NCI-H2227 treated with DMSO at 0.1 percent for 48 hours (cell line): Measurements from ENCODE around the gene ENAH.

Experiments
- DNase-seq: peaks from one replicate; lab custom pipeline; 2025; lab: John Stamatoyannopoulos, UW

ENAH gene

DNA sequence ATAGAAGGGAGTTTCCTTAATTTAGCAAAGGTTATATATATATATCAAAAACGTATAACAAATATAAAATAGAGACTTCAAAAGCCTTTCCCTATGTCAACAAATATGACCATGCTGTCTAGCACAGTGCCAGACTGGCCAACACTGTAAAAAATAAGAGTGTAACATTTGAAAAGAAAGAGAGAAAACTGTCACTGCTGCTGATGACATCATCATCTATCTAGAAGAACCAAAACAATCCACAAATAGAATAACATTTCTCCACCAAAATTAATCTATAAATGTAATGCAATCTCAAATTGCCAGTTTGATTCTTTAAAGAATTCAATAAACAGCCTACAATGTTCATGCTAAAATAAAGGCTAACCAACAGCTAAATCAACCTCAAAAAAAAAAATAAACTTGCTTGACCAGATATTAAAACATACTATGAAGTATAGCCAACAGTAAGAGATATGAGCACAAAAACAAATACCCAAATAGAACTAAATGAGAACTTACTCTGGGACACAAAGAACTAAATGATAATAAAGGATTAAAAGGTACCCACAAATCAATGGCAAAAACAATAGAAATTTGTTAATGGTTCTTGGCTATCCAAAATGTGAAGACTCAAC is 50.2 kb downstream of the ENAH start:
- no peak for DNase-seq

DNA sequence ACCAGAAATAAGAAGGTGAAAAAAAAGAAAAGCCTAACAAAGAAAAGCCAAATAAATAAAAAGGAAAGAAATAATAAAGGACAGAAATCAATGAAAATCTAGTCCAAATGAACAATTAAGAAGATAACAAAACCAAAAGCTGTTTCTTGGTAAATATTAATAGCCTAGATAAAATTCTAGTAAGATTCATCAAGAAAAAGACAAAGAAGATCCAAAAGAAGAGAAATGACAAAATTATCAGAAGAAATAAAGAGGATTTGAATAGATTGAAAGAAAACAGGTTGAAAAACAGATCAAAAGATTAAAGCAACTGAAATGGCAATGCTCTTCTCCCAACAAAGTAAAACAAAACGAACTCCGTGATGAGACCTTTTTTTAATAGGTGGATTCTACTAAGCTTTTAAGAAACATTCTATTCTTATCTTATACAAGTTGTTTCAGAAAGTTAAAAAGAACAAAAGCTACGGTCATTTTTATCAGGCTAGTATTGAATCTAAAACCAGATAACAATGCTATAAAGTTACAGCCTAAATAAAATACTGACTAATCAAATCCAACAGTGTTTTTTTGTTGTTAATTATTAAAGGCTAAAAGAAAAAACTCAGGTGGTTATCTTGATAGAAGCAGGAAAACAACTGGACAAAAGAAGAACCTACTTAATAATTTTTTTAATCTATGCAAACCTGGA is 50.9 kb downstream of the ENAH start:
- DNase-seq: no peak

DNA sequence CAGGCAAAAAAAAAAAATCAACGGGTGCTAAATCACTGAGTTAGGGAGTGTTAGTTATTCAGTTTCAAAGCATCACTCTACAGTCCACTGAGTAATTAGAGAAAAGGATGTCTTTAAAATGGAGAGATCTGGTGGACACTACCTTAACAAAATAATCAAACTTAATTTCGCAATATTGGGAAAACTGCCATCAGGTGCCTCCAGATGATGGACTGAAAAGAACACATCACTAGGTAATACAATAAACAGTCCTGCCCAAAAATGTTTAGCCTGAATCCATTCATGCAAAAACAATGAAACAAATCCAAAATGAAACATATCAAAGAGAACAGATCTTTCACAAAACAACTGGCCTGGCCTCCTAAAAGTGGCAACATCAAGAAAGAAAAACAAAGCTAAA is 54.1 kb downstream of the ENAH start:
- no peak for DNase-seq

DNA sequence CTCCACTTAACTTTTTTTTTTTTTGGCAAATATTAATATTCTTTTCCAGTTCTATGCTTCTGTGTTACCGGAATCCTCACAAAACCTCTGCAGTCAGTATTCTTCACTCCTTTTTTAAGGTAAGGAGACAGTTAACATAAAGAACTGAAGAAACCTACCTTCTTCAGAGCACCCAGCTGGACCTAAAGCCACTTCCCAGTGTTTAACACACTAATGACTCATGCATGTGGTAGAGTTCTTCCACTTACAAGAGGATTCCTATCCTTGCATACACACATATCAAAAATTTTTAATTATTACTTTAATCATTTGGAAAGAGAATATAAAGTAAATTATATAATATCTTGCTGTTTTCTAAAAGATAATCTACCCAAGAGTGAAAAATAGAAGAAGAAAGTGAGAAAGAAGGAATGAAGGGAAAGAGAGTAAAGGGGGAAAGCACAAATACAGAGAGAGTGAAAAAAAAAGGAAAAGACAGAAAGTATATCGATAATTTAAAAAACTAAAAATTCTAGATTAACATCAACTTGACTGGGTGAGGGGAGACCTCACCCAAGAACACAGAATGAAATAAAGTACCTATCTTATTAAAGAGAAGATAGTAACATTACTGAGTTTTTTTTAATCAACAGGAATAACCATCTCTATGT is 54.9 kb downstream of the ENAH start:
- no peak for DNase-seq

DNA sequence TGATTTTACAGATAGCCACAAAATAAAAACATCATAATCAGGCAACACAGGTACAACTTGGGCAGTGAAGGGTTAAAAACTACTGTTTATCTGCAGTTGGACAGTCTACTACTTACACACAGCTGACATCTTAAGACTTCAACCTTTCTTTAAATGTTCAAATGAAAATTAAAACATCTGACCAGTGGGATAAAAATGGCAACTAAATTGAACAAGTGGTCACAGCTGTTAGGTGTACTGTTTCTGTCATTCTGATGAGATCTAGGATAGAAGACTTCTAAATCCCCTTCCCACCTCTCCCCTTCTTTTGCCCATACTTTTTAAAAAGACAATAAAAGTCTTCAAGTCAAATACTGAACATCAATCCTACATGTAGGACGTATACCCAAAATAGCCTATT is 56.2 kb downstream of the ENAH start:
- no peak for DNase-seq

DNA sequence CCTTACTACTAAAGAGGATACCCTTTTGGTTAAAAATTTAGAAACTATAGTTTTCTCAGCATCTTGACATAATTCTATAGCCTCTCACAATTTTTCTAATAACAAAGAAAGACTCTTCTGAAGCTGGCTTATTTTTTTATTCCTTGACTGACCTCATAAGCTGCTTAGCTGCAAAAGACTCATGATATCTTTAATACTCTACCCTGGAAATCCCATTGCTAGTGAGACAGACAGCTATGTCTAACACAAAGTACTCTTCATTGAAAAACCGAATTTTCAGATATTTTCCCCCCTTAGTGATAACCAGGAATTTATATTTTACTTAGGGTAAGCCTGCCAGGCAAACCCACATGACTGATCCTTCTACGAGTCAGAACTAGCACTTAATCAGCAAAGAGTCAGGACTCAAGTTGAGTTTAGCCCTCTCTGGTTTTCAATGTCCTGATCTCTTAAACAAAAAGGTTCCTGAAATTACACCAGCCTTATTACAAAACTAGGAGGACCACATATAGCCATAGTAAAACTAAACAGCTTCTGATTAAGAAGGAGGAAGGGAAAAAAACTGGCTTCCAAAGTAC is 56.9 kb downstream of the ENAH start:
- DNase-seq: no peak

DNA sequence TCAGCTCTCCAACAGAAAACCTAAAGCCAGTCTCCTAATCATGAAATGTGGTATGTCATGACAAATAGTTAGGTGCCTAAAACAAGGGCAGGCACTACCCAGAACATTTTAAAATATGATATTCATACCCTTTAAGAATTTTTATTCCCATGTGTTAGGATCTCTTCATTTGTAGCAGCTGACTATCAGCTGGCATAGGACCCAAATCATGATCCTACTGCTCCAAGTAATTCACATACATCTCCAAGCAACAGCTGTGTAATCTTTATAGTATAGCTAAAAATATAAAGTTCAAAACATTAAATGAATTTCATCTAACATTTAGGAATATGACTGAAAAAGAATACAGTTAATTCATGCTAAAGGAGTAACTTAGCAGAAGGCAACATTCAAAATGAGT is 57.5 kb downstream of the ENAH start:
- no peak for DNase-seq

DNA sequence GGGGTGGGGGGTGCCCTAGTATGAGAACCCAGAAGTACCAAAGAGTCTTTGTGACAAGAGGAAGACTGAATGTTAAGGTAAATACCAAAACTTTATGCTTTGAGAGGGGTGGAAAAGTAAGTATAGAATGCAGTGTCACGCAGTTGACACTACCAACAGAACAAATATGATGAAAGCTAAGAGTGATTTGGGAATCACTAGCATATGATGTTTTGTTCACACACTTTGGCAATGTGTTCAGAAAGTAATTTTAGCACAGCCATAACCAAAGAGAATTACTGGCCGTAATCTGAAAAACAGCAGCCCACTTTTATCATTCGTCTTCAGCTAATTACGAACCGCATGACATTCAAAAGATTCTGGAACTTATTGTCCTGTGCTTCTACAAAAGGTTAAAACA is 59.5 kb downstream of the ENAH start:
- no peak for DNase-seq

DNA sequence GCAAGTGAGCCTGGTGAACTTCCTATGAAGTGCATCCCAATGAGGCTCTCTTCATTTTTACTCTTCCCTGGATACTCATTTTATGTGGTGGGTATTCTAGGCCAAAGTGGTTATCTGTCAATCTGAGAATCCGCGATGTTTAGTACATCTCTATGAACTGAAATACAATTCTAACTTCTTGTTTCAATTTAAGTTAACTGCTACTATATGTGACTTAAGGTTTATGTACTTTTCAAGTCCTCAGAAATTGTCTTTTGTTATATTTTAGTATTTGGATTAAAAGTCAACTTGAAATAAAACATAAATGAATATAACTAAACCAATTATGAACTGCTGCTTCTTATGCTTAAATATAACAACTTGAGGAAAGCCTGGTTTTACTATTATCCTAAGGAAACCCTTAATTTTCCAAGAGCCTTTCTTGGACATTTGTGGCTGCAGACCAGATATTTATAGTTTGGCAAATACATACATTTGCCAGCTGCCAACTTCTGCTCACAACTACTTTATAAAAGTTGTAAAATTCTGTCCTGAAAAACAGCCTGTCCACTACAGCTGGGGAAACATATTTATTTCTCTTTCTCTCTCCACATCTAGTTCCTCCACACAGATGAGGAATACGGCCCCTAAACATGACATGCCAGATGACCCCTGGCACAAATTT is 60.4 kb downstream of the ENAH start:
- DNase-seq: no peak

DNA sequence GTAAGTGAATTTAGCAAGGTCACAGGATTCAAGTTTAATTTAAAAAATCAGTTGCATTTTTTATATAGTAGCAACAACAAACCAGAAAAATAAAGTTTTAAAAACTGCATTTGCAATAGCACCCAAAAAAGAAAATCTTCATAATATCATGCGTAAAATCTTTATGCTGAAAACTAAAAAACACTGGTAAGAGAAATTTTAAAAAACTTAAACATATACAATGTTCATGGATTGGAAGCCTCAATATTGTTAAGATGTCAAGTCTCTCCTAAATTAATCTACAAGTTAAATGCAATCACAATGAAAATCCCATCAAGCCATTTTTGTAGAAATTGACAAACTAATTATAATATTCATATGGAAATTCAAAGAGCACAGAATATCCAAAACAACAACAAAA is 65.6 kb downstream of the ENAH start:
- DNase-seq: no peak

DNA sequence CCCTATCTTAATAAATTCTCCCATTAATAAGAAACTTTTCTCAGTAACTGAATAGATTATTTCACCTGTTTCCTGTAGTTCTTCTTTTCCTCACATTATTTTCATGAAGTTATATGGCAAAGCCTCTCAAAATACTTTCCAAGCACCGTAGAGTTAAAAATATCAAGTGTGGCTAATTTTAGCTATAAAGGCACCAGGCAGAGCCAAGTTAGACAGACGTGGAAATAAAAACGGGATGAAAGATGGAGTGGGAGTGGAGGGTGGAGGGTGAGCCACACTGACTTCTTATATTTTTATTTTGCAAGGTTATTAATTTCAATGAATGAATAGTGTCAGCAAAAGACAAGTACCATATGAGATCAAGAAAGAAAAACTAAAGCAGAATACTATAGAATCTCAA is 71.7 kb downstream of the ENAH start:
- no peak for DNase-seq

DNA sequence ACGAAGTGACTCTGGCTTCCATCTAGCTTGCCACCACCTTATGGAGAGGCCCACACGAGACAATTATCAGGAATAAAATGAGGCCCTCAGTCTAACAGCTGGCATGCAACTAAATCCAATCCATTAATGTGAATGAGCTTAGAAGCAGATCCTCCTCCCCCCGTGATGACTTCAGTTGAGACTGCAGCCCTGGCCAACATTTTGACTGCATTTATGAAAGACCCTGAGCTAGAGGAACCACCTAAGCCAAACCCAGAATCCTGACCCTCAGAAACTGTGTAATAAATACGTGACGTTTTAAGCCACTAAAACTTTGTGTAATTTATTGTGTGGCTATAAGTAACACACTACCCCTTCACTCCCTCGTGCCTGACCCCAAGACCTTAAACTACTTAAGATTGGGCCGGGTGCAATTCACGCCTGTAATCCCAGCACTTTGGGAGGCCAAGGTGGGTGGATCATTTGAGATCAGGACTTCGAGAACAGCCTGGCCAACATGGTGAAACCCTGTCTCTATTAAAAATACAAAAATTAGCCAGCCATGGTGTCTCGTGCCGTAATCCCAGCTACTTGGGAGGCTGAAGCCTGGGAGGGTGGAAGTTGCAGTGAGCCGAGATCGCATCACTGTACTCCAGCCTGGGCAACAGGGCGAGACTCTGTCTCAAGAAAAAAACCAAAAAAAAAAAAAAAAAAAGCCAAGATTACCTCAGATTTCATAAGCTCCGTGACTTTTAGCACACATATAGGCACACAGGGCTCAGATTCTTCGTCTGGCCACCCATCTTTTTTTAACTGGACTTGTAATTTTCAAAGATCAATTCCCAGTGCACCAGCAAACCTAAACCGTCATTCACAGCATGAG is 72.5 kb downstream of the ENAH start:
- peak; percentile 13 for DNase-seq

DNA sequence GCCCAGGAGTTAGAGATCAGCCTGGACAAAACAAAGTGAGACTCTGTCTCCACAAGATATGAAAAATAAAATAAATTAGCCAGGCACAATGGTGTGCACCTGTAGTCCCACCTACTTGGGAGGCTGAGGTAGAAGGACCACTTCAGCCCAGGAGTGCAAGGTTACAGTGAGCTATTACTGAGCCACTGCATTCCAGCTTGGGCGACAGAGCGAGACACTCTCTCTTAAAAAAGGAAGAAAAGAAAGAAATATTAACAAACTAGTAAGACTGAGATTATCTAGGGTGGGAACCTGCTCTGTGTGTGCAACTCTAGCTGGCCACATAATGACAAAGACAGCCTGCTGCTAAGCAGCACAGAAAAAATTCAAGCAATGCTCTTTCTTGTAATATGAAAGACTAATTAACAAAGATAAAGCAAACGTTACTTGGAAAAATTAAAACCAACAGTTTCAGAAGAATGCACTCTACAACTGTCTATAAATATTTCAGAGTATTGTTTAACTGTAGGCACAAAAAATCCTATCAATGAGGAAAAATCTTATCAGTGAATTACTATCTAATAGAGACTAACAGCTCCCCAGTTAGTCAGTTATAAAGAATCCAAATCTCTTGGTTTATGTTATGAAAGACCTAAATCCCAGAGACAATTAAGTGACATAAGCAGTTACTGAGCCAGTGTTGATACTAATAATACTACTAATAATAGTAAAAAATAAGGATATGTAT is 74.5 kb downstream of the ENAH start:
- DNase-seq: no peak

DNA sequence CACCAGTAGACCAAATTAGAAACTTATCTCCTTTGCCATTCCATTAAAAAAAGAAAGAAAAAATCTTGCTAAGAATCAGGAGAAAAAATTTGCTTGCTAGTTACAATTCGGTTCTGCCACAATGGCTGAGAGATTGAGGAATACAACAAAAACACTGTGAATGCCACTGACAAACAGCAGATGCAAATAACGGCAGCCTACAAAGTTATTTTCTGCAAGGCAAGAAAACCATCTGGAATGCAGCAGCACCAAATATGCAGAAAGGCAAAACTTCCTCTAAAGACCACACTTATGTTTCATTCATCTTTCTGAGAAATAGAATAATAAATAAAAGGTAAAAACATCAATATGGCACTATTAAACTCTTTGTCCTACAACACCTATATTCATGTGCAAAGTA is 75.7 kb downstream of the ENAH start:
- no peak for DNase-seq

DNA sequence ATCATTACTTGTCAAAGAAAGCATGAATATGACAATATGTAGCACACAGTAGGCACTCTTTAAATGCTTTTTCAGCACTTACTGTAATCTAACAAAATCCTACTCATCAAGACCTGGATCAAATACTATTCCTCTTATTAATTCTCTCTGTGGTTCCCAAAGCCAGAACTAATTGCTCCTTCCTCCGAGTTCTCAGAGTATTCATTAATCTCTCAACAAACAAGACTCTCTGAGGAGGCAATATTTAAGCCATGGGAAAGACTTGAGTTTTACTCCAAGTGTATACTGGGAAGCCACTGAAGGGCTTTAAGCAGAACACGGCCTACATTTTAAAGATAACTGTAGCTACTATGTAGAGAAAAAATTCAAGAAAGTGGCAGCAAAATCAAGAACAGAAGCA is 79.7 kb downstream of the ENAH start:
- DNase-seq: no peak

DNA sequence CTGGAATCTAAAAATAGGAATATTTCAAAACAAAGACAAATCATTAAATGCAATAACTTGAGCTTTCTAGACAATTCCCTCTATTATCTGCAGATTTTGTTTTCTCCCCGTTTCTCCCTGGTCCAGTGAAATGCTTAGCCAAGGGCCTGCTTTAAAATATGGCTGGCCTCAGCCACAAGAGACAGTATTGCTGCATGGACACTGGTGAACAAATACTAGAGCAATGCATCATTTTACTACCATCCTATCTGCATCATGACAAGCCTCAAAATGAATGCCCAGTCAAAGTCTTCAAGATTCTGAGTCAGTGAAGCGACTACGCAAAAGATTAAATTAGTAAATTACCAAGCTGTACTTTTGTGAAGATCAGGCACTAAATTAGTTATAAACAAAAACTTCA is 80.5 kb downstream of the ENAH start:
- DNase-seq: peak; percentile 17

DNA sequence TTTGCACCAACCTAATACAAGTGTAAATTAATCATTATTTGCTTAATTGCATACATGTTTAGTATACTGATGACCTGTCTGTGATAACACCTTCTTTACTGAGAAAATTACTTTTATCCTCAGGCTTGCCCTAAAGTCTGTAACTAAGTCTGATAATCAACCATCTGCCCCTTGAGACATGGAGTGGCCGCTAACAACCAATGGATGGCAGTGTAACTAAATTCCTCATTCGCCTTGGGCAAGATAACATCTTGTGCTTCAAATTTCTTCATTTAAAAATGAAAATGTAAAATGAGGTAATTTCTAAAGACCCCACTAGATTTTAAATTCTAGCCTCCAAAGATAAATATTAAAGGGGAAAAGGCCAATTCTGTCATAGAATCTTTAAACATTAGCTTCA is 85.1 kb downstream of the ENAH start:
- no peak for DNase-seq

DNA sequence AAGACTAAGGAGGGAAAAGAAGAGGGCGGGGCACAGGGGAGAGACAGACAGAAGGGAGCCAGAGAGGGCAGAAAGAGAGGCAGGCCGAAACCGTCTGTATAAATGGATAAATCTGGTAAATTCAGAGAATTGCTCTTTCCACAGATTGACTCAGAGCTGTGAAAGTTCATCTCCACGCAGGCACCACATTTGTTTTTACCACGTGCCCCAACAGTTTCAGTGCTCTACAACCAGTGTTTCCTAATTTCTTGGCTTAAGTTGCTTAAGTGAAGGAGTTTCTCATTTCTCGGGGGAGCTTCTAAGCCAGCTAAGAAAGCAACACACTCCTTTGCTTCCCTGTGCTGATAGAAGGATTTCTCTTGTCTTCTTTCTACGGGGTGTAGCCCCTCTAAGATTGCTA is 87.1 kb downstream of the ENAH start:
- no peak for DNase-seq

DNA sequence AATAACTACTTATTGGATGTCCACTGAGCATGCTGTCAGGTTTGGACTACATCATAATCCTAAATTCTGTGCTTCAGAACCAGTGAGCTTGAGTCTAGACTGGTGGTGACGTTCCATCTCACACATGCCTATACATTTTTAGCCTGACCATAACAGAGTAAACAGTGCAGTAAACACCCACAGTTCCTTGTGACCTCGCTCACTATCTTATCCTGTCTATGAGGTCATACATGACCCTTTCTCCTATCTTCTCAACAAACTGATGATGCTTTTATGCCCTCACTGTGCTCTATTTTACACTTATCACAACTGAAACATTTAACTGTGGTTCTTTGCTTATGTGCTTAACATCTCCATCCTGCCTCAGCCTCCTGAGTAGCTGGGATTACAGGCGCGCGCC is 91.2 kb downstream of the ENAH start:
- no peak for DNase-seq

DNA sequence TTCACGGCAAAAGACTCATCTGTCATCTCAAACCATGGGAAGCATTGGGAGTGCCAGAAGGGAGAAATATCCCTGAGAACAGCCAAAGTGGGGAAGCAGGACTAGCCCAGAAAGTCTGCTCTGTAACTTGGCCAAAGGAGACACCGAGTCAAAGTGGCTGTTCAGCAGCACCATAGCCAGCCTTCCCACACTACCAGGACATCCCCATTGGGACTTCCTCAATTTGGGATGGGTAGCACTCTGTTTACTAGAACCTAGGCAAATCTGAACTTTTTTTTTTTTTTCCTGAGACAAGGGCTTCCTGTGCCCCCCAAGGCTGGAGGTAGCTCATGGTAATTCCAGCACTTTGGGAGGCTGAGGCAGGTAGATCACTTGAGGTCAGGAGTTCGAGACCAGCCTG is 93.0 kb downstream of the ENAH start:
- DNase-seq: no peak

DNA sequence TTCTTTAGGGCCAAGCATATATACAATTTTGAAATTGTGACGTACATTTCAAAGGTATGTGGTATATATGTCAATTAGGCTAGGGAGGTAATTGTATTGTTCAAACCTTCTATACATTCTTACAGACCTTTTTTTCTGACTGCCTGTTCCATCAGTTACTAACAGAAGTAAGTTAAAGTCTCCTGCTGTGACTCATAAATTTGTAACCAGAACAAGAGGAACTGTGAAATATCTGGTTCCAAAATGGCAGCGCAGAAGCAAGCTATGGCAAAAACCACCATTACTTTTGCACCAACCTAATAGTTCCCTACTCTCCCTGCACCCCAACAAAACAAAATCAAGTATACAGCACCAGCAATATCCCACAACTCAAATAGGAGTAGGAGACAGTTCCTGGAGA is 93.6 kb downstream of the ENAH start:
- DNase-seq: no peak
